Erythroblast (primary cell): ENCODE results near the gene ACTL8.

Experiments used
- GATA1 ChIP-seq: IDR thresholded peaks from 2 replicates; pipeline ENCODE4 v1.6.1; 2011; ENCODE audit warnings: low read depth, mild to moderate bottlenecking, control low read depth, low read length, moderate library complexity
- POLR2A ChIP-seq: IDR thresholded peaks from 2 replicates; pipeline ENCODE4 v1.6.1; 2011; ENCODE audit warnings: mild to moderate bottlenecking, low read length

DNA sequence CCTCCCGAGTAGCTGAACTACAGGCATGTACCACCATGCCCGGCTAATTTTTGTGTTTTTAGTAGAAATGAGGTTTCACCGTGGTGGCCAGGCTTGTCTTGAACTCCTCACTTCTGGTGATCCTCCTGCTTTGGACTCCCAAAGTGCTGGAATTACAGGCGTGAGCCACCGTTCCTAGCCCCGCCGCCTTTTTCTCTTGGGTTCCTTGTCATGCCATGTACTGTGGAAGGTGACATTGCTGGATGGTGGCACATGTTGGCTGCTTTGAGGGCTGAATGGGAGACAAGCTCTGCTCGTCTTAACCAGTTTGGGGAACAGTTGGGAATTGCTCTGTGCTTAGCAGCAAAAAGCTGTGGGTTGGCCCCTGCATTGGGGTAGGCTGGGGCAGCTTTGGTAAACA, 22.7 kb downstream of the ACTL8 start:
- no peak for TF ChIP-seq POLR2A
- no peak for TF ChIP-seq GATA1
